HG03139 (cell line): ENCODE data around the gene FPR2.
"Not testable (repeated sequence)": the region's sequence is repeated elsewhere in the genome, so short reads cannot be mapped to it uniquely, and the experiment has no call there.

Experiments
- ATAC-seq: cut with Tn5 transposase; IDR thresholded peaks from one replicate; pipeline ENCODE4 v1.9.1; 2021; ENCODE audit not compliant: unreplicated experiment

FPR2 gene, protein sequence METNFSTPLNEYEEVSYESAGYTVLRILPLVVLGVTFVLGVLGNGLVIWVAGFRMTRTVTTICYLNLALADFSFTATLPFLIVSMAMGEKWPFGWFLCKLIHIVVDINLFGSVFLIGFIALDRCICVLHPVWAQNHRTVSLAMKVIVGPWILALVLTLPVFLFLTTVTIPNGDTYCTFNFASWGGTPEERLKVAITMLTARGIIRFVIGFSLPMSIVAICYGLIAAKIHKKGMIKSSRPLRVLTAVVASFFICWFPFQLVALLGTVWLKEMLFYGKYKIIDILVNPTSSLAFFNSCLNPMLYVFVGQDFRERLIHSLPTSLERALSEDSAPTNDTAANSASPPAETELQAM

DNA sequence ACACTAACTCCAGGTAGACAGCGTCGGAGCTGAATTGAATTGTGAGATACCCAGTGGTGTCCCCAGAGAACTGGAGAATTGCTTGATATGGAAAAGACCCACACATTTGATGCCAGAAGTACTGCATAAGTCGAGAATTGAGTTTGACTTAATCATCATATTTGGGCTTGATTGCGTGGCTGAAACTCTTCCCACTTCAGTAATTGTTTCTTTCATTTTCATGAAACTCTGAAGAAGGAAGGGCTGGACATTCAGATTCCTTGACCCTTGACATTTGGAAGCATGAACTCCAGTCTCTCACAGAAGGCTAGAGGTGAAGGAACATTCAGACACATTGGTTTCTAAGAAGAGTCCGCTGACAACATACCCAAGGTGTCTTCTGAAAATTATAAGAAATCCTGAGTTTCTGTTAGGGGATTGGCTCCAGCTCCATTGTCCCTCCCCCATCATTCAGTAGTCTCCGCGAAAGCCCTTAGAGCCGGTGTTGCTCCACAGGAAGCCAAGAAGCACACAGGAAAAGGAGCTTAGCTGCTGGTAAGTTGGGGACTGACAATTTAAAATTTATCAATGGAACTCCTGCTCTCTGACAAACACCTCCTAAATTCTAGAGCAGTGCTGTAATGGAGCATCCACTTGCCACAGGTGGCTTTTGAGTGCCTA lies at the start of gene FPR2:
Gene FPR2, plus strand, starts transcription at position 484 of the 660 bp plus-strand sequence. CDS start 7,479 bp downstream, outside the sequence.
- ATAC-seq = no peak

DNA sequence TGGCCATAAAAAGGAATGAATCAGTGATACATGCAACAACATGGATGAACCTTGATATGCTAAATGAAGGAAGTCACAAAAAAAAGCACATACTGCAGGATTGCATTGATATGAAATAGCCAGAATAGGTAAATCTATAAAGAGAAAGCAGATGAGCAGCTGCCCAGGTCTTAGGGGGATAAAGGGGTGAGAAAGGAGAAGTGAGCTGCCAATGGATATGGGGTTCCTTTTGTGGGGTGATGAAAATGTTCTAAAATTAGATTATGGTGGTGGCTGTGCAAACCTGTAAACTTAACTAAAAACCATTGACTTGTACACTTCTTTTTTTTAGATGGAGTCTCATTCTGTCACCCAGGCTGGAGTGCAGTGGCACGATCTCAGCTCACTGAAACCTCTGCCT lies 49.3 kb upstream of the FPR2 start:
- no peak for ATAC-seq

DNA sequence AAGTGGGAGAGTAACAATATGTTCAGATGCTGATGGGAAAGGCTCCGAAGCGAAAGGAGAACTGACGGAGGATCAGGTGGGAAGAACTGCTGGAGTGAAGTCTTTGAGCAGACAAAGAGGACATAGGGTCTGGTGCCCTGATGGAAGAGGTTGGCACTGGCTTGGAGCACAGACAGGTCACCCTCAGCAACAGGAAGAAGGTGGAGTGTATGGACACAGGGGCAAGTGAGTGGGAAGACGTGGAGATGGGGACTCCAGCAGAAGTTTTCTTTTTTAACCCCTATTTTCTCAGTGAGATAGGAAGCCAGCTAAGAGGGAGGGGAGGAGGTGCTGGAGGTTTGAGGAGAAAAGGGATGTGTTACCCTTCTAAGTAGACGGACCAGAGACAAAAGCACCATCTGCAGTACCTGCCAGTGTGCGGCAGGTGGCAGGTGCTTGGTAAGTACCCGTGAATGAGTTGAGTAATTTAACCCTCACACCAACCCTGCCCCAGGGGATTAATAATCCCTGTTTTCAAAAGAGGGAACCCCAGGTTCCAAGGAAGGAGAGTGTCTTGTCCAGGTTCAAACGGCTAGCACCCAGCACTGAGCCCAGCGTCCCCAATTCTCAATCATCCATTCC lies 48.4 kb upstream of the FPR2 start:
- no peak for ATAC-seq

DNA sequence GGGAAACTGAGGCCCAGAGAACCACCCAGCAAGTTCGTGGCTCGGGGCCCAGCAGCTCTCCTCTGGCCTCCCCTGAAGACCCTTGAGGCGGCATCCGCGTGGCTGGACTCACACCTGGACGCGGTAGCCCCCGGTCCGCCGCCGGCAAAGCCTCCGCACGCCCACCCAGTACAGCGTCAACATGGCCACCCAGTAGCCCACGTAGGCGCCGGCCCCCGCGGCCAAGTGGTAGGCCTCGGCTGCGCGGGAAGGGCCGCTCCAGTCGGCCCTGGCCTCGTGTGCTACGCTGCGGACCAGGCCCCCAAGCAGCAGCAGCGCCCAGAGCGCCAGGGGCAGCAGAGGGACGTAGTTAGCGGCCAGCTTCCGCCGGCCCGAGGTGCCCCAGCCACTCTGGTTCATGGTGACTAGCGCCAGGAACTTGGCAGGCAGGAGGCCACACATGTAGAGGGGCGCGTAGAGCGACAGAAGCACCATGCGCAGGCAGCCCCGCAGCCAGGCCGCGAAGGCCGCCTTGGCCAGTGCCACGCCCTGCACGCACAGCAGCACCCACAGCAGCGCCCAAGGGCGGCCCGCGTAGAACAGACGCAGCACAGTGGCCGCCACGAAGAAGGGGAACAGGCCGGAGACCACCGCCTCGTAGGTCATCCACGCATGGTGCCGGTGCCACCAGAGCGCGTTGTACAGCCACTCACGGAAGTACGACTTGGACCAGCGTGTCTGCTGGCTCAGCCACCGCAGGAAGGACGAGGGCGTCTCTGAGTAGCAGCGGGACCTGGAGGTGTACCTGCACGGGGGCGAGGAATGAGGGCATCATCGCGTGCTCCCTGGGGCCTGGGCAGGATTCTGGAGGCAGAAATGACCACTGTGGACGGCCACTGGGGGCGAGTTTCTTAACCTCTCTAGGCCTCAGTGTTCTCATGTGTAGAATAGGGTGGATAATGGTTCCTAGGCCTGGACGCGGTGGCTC lies 47.4 kb upstream of the FPR2 start:
- ATAC-seq = no peak

DNA sequence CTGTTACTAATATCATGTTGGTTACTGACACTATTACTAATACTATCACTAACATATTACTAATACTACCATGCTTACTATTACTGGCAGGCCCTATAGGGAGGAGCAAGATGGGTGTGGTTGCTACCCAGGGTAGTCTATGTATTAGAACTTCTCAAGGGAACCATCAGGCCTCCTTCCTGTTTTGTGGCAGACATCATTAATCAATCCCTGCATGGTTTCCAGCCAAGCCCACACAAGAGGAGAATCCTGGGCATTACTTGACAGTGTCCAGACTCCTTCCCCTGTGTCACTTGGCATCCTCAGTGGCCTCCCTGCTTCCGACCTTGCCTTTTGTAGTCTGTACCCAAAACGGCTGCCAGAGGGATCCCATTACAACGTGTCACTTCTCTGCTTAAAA lies 46.1 kb upstream of the FPR2 start:
- ATAC-seq = no peak

DNA sequence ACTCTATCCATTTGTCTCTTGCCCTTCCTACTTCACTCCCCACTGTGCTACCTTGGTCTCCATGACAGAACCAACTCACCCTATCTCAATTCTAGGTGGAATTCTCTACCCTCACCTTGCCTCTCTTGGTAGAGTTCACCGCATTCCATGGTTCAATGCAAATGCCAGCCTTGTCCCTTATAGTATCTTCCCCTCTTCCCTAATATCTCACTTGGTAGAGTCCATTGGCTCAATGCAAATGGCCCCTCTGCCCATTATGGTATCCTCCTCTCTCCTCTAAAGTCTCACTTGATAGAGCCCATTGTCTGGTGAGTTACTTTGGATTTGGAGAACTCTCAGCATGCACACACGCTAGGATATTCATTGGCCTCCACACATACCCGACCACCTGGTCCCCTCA lies 45.1 kb upstream of the FPR2 start:
- ATAC-seq = no peak

DNA sequence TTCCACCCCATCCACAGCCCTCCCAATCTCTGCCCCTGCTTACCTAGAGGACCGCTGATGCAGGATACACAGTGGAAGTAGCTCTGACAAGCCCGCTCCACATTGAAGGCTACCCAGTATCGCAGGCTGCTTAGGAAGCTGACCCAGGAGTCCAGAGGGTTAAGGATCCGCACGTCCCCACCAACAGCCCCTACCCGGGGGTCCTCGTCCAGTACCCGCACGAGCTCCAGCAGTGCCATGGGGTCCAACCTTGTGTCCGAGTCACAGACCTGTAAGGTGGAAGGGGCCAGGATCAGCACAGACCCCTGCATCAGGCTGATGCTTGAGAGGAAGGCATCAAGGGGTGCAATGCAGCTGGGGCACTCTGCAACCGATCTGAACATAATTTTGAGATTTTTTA lies 44.1 kb upstream of the FPR2 start:
- ATAC-seq = no peak

DNA sequence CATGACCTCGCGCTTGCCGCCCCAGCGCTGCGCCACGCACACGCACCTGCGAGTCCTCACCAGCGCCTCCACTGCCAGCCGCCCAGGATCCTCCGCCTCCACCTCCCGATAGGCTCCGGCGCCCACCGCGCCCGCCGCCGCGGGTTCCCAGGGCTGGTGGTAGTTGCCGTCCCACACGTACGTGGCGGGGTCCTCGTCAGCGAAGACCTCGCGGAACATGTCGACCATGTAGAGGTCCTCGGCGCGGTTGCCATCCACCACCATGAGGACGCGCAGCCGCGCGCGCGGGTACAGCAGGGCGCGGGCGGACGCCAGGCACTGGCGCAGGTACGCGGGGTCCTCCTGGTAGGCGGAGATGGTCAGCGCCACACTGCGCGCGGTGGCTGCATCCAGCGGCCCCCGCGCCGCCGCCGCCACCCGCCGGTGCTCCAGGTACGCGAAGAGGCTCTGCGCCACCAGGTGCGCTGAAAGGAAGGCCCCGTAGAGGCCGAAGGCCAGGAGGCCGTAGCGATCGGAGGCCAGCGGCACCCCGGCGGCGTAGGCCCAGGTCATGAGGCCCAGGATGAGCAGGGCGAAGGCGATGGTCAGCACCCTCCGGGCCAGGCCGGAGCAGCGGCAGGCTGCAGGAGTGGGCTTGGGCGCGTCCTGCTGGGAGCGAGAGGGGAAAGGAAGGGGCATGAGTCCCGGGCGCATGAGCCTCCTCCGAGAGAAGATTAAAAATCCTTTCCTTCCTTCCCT lies 41.6 kb upstream of the FPR2 start:
- no peak for ATAC-seq

DNA sequence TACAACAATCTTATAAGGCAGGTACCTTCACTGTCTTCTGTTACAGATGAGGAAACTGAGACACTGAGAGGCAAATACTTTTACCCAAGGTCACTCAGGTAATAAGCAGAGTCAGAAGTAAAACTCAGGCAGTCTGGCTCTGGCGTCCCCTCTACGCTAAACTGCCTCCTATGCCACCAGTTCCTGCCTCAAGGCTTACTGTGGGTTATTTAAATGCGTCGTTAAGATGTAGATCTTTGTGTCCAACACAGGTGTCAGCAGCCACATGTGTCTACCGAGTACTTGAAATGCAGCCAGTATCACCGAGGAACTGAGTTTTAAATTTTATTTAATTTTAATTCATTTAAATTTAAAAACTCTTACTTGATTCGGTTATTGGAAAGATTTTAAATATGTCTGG lies 39.1 kb upstream of the FPR2 start:
- ATAC-seq = no peak

DNA sequence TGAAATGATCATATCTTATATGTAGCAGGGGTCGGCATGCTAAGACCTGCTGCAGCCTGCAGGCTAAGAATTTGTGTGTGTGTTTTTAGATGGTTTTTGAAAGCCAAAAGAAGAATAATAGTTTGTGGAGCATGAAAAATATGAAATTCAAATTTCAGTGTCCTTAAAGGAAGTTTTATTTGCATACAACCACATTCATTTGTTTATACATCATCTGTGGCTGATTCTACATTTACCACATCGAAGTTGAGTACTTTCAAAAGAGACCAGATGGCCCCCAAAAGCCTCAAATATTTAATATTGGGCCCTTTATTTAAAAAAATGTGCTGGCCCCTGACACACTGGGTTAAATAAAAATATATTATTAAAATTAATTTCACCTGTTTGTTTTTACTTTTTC lies 38.5 kb upstream of the FPR2 start:
- ATAC-seq = no peak

DNA sequence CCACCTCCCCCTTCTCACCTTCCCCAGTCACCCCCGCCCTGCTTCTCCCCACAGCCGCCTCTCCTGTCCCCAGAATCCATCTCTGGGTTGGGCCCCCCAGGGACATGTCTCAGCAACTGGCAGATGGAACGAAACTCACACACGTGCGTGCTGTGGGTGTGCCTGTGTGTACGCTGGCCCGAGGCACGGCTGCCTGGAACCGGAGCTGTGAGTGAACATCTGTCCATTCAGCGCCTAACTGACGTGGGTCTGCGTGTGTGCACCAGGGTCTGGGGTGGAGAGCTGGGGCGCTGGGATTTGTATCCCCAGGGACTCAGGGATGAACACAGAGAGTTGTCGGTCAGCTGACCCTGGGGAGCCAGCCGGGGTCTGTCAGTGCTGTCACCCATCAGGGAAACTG lies 36.4 kb upstream of the FPR2 start:
- no peak for ATAC-seq

DNA sequence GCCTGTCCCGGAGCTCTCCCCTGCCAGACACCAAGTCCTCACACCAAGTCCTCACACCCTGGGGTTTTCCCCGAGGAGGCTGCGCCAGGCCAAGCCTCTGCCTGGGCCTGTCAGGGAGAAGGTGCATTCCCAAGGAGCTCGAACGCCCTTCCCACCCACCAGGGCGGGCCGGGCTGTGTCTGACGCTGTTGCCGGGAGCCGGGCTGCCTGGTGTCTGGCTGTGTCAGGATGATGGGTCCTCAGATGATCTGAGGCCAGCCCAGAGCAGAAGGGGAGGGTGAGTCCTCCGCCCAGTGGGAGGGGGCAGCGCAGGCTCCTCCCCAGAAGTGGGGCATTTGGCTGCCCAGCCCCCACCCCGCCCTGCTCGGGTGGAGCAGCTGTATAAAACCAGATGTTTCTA lies 34.9 kb upstream of the FPR2 start:
- no peak for ATAC-seq

DNA sequence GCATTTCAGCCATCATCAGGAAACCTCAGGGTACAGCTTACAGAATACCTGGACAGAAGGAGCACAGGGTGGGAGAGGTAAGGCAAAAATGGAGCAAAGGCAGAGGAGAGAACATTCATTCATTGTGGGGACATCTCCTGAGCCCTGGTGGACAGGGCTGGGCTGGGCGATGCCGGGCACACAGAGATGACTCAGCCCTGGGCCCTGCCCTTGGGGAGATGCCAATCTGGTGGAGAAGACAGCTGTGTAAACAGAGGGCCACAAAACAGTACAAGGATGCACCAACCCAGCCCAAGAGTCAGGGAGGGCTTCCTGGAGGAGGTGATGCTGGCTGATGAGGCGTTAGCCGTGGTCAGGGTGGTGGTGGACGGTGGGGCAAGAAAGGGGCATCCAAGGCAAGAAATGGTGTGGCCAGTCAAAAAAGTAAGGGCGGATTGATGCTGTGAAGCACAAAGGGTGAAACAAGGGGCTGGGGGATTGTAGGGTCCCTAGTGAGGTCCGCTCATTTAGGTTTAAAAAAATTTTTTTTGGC lies 33.6 kb upstream of the FPR2 start:
- ATAC-seq = no peak

DNA sequence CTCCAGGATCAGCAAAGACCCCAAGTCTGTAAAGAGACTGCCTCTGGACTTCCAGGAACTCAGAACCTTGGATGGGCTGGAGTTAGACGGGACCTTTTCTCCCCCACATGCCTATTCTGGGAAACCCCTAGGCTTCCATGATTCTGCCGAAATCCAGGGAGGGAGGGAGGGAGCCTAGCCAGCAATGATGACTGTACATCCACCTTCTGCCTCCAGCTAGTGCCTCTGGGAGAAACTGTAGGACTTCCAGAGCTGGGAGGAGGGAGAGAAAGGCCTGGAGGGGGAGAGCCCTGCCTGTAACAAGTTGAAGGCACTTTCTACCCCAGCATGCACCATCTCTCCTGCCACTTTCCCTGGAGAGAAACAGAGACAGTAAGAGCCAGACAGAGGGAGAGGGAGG lies 31.2 kb upstream of the FPR2 start:
- ATAC-seq = no peak

DNA sequence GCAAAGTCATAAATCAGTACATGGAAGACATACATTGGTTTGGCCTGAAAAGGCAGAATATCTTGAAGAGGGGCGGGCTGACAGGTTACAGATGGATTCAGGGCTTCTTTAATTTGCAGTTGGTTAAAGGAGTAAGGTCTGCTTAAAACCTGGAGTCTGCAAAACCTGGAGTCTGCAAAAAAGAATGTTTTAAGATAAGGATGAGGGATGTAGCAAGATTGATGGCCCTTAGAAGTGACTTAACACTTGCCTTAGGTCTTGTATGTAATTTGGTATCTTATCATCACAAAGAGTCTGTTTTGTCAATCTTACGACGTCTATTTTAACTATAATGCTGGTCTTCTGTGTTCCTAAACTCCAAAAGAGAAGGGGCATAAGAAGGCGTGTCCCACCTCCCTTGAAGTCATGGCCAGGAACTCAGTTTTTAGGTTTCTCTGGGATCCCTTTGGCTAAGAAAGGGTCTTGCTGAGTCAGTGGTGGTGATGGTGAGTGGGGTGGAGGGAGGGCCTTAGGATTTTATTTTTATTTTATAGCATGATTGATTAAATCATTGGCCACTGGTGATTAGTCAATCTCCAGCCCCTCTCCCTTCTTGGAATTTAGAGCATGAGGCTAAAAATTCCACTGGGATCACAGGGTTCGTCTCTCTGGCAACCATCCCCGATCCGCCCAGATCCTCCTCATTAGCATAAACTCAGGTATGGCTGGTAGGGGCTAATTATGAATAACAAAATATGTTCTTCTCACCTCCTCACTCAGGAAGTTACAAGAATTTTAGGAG lies 27.0 kb upstream of the FPR2 start:
- ATAC-seq = no peak

DNA sequence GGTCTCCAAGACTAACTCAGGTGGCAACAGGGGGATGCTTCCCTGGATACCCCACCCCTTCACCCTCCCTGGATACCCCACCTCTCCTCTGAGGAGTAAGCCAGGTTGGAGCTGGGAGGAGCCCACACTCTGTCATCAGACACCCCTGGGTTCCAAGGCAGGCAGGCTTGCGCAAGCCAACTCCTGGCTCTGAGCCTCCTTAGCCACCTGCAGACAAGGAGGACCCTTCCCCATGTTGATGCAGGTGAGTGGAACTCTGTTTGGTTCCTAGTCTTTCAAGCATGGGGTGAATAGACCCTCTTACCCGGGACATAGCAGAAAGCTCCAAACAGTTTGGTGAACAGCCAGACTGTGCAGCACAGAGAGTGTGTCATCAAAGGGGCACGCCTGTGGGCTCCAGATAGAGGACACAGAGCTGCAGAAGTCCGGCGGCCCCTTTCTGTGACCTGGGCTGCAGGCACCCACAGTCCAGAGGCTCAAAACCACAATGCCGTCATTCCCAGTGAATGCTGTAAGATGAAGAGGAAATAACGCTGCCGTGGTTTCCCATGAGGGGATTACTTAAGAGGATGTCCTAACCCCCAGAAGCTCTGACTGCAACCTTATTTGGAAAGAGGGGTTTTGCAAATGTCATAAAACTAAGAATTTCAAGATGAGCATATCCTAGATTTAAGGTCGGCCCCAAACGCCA lies 25.1 kb upstream of the FPR2 start:
- ATAC-seq = no peak

DNA sequence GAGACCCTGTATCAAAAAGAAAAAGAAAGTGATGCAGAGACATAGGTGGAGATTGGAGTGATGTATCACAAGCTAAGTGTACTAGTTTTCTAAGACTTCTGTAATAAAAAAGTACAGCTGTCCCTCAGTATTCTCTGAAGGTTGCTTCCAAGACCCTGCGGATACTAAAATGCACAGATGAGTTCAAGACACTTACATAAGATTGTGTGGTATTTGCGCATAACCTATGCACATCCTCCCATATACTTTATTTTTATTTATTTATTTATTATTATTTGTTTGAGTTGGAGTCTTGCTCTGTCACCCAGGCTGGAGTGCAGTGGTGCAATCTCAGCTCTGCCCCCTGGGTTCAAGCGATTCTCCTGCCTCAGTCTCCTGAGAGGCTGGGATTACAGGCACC lies 23.6 kb upstream of the FPR2 start:
- no peak for ATAC-seq

DNA sequence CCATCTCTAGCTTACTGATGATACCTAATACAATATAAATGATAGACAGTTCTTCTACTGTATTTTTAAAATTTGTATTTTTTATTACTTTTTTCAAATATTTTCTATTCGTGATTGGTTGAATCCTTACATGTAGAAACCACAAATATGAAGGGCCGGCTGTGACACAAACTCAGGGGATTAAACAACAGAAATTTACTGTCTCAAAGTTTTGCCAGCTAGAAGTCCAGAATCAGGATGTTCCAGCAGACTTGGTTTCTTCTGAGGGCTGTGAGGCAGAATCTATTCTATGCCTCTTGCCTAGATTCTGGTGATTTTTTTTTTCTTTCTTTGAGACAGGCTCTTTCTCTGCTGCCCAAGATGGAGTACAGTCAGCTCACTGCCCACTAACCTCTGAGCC lies 23.1 kb upstream of the FPR2 start:
- no peak for ATAC-seq

DNA sequence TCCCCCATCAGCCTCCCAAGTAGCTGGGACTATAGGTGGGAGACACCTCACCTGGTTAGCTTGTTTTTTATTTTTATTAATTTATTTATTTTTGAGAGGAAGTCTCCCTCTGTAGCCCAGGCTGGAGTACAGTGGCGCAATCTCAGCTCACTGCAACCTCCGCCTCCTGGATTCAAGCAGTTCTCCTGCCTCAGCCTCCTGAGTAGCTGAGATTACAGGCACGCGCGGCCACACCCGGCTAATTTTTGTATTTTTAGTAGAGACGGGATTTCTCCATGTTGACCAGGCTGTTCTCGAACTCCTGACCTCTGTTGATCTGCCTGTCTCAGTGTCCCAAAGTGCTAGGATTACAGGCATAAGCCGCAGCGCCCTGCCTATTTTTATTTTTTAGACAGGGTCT lies 22.5 kb upstream of the FPR2 start:
- ATAC-seq = not testable (repeated sequence)
